HepG2 (cell line): ENCODE measurements around the gene FBXO24. TPM values are rescaled to one million over a fixed set of nuclear protein-coding genes. Genes with fewer than 3 reads are reported as not detected.

Experiments used
- BORCS8-MEF2B ChIP-seq: sonication (generic); formaldehyde crosslinking; IDR thresholded peaks from 2 replicates; pipeline ENCODE4 v1.8.0; 2022; ENCODE audit warnings: mild to moderate bottlenecking, missing genetic modification reagents
- DNMT3B ChIP-seq: conservative IDR thresholded peaks from 2 replicates; pipeline ENCODE4 v1.6.1; 2016; ENCODE audit warnings: missing biosample characterization, control low read depth
- HDAC1 ChIP-seq: sonication (generic); formaldehyde crosslinking; IDR thresholded peaks from 2 replicates; pipeline ENCODE4 v1.5.1; 2020; ENCODE audit warnings: mild to moderate bottlenecking, missing genetic modification reagents
- KDM5A ChIP-seq: fragments of 200-600 bp; sonication (generic); IDR thresholded peaks from 2 replicates; pipeline ENCODE4 v1.7.0; 2018; ENCODE audit warnings: antibody characterized with exemption, mild to moderate bottlenecking, low read length, borderline replicate concordance
- RARA ChIP-seq: IDR thresholded peaks from 2 replicates; pipeline ENCODE4 v1.6.1; 2016; ENCODE audit warnings: missing genetic modification reagents, missing compliant biosample characterization
- SP2 ChIP-seq: sonication (generic); formaldehyde crosslinking; IDR thresholded peaks from 2 replicates; pipeline ENCODE4 v1.5.1; 2020; ENCODE audit warnings: mild to moderate bottlenecking, missing genetic modification reagents
- TEAD2 ChIP-seq: sonication (generic); formaldehyde crosslinking; IDR thresholded peaks from 2 replicates; pipeline ENCODE4 v1.9.0; 2021; ENCODE audit warnings: missing genetic modification reagents
- ZNF441 ChIP-seq: sonication (generic); formaldehyde crosslinking; IDR thresholded peaks from 2 replicates; pipeline ENCODE4 v1.7.0; 2021; ENCODE audit warnings: missing genetic modification reagents, borderline replicate concordance
- ZNF598 ChIP-seq: sonication (generic); formaldehyde crosslinking; IDR thresholded peaks from 2 replicates; pipeline ENCODE4 v1.5.1; 2020; ENCODE audit warnings: mild to moderate bottlenecking, missing genetic modification reagents, borderline replicate concordance
- ZNF761 ChIP-seq: sonication (generic); formaldehyde crosslinking; conservative IDR thresholded peaks from 2 replicates; pipeline ENCODE4 v1.4.0; 2020; ENCODE audit warnings: mild to moderate bottlenecking, missing genetic modification reagents
- ZNF777 ChIP-seq: sonication (generic); formaldehyde crosslinking; IDR thresholded peaks from 2 replicates; pipeline ENCODE4 v1.4.0; 2020; ENCODE audit warnings: missing genetic modification reagents
- polyA plus RNA-seq, 8 experiments: library from polyadenylated mRNA; depleted of rRNA in 3 of 8; stranded (reverse) in 7 of 8; unstranded in 1 of 8; fragments of >200 nt; fragmentation: Illumina TruSeq in 4 of 8; extraction: Trizol in 4 of 8; gene quantifications; 2 replicates each; pipeline versions ENCODE4 v1.2.1 to v1.2.3, GENCODE V29; 2011 to 2016; ENCODE audit warnings: low read depth in 4 of 8, missing spikeins in 1 of 8, mixed read lengths in 1 of 8; ENCODE audit not compliant: insufficient read depth in 1 of 8
- total RNA-seq, 5 experiments: library from RNA; depleted of rRNA; stranded (reverse); fragments of >200 nt; fragmentation: Illumina TruSeq; extraction: Trizol; gene quantifications; 2 replicates each; pipeline ENCODE4 v1.2.3, GENCODE V29; 2016; ENCODE audit warnings: low read depth in 1 of 5
- TF ChIP-seq, protein P1 (sequence below): fragments of 450-650 bp; IDR thresholded peaks from 2 replicates; pipeline ENCODE4 v1.6.1; 2016
- TF ChIP-seq, protein P2 (sequence below): sonication (generic); formaldehyde crosslinking; IDR thresholded peaks from 2 replicates; pipeline ENCODE4 v1.4.0; 2020; ENCODE audit warnings: mild to moderate bottlenecking, missing genetic modification reagents
- TF ChIP-seq, protein P3 (sequence below), 2 experiments: fragments of 450-650 bp in 1 of 2; sonication (generic) in 1 of 2; formaldehyde crosslinking; IDR thresholded peaks; 2 replicates each; pipeline versions ENCODE4 v1.5.0 to v1.8.0; 2020 to 2022; ENCODE audit warnings: mild to moderate bottlenecking in 1 of 2, missing genetic modification reagents in 1 of 2
- TF ChIP-seq, protein P4 (sequence below): sonication (generic); formaldehyde crosslinking; IDR thresholded peaks from 2 replicates; pipeline ENCODE4 v1.5.1; 2020; ENCODE audit warnings: missing genetic modification reagents, mild to moderate bottlenecking, borderline replicate concordance
- TF ChIP-seq, protein P5 (sequence below): sonication (generic); formaldehyde crosslinking; IDR thresholded peaks from 2 replicates; pipeline ENCODE4 v1.8.1; 2023; ENCODE audit warnings: missing genetic modification reagents, inconsistent platforms, borderline replicate concordance
- TF ChIP-seq, protein P6 (sequence below): sonication (generic); formaldehyde crosslinking; IDR thresholded peaks from 2 replicates; pipeline ENCODE4 v1.4.0; 2020; ENCODE audit warnings: mild to moderate bottlenecking, low read depth, missing genetic modification reagents
- TF ChIP-seq, protein P7 (sequence below): sonication (generic); formaldehyde crosslinking; IDR thresholded peaks from 2 replicates; pipeline ENCODE4 v1.5.0; 2020; ENCODE audit warnings: missing genetic modification reagents
- TF ChIP-seq, protein P8 (sequence below): sonication (generic); formaldehyde crosslinking; conservative IDR thresholded peaks from 2 replicates; pipeline ENCODE4 v1.8.0; 2022; ENCODE audit warnings: low read depth, missing genetic modification reagents

The FBXO24 gene
- total and polyA plus RNA-seq, 2 of the 13 experiments (the other 11 are each of a cell fraction or from before 2014, with no cell fraction given): 0.20 to 0.55 TPM

DNA sequence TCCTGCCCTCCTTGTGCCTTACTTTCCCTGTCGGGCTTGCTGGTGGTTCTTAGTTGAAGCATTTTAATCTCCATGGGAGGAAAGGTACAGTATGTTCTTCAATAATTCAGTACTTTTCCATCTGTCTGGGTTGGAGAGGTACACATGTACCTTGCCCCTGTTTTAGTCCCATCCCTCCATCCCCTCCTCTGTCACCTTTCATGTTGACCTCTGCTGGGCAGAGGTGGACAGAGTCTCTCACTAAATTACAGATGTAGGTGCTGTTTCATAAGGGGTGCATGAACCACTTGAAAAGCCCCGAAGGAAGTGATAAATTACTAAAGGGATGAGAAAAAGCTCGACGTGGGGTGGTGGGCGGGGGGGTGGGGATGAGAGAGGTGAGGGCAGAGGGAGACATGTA, 41.7 kb upstream of the FBXO24 start (continued):
- TF ChIP-seq, protein P1, sequence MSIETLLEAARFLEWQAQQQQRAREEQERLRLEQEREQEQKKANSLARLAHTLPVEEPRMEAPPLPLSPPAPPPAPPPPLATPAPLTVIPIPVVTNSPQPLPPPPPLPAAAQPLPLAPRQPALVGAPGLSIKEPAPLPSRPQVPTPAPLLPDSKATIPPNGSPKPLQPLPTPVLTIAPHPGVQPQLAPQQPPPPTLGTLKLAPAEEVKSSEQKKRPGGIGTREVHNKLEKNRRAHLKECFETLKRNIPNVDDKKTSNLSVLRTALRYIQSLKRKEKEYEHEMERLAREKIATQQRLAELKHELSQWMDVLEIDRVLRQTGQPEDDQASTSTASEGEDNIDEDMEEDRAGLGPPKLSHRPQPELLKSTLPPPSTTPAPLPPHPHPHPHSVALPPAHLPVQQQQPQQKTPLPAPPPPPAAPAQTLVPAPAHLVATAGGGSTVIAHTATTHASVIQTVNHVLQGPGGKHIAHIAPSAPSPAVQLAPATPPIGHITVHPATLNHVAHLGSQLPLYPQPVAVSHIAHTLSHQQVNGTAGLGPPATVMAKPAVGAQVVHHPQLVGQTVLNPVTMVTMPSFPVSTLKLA: no peak
- TF ChIP-seq DNMT3B (CRISPR knock-in tag) (no peak), SP2 (no peak), KDM5A (no peak), HDAC1 (no peak), ZNF761 (CRISPR knock-in tag) (no peak), RARA (CRISPR knock-in tag) (peak; percentile 84), ZNF777 (CRISPR knock-in tag) (no peak), ZNF598 (CRISPR knock-in tag) (no peak), BORCS8-MEF2B (no peak), TEAD2 (no peak), ZNF441 (CRISPR knock-in tag) (no peak)
- TF ChIP-seq, protein P2, sequence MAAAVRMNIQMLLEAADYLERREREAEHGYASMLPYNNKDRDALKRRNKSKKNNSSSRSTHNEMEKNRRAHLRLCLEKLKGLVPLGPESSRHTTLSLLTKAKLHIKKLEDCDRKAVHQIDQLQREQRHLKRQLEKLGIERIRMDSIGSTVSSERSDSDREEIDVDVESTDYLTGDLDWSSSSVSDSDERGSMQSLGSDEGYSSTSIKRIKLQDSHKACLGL (CRISPR knock-in tag): no peak
- TF ChIP-seq, protein P3, sequence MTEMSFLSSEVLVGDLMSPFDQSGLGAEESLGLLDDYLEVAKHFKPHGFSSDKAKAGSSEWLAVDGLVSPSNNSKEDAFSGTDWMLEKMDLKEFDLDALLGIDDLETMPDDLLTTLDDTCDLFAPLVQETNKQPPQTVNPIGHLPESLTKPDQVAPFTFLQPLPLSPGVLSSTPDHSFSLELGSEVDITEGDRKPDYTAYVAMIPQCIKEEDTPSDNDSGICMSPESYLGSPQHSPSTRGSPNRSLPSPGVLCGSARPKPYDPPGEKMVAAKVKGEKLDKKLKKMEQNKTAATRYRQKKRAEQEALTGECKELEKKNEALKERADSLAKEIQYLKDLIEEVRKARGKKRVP (CRISPR knock-in tag; IDR thresholded peaks at IDR 0.05): no peak
- TF ChIP-seq, protein P4, sequence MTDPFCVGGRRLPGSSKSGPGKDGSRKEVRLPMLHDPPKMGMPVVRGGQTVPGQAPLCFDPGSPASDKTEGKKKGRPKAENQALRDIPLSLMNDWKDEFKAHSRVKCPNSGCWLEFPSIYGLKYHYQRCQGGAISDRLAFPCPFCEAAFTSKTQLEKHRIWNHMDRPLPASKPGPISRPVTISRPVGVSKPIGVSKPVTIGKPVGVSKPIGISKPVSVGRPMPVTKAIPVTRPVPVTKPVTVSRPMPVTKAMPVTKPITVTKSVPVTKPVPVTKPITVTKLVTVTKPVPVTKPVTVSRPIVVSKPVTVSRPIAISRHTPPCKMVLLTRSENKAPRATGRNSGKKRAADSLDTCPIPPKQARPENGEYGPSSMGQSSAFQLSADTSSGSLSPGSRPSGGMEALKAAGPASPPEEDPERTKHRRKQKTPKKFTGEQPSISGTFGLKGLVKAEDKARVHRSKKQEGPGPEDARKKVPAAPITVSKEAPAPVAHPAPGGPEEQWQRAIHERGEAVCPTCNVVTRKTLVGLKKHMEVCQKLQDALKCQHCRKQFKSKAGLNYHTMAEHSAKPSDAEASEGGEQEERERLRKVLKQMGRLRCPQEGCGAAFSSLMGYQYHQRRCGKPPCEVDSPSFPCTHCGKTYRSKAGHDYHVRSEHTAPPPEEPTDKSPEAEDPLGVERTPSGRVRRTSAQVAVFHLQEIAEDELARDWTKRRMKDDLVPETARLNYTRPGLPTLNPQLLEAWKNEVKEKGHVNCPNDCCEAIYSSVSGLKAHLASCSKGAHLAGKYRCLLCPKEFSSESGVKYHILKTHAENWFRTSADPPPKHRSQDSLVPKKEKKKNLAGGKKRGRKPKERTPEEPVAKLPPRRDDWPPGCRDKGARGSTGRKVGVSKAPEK (CRISPR knock-in tag): no peak
- TF ChIP-seq, protein P5, sequence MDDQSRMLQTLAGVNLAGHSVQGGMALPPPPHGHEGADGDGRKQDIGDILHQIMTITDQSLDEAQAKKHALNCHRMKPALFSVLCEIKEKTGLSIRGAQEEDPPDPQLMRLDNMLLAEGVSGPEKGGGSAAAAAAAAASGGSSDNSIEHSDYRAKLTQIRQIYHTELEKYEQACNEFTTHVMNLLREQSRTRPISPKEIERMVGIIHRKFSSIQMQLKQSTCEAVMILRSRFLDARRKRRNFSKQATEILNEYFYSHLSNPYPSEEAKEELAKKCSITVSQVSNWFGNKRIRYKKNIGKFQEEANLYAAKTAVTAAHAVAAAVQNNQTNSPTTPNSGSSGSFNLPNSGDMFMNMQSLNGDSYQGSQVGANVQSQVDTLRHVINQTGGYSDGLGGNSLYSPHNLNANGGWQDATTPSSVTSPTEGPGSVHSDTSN (CRISPR knock-in tag): no peak
- TF ChIP-seq, protein P6, sequence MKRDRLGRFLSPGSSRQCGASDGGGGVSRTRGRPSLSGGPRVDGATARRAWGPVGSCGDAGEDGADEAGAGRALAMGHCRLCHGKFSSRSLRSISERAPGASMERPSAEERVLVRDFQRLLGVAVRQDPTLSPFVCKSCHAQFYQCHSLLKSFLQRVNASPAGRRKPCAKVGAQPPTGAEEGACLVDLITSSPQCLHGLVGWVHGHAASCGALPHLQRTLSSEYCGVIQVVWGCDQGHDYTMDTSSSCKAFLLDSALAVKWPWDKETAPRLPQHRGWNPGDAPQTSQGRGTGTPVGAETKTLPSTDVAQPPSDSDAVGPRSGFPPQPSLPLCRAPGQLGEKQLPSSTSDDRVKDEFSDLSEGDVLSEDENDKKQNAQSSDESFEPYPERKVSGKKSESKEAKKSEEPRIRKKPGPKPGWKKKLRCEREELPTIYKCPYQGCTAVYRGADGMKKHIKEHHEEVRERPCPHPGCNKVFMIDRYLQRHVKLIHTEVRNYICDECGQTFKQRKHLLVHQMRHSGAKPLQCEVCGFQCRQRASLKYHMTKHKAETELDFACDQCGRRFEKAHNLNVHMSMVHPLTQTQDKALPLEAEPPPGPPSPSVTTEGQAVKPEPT (CRISPR knock-in tag): no peak
- TF ChIP-seq, protein P7, sequence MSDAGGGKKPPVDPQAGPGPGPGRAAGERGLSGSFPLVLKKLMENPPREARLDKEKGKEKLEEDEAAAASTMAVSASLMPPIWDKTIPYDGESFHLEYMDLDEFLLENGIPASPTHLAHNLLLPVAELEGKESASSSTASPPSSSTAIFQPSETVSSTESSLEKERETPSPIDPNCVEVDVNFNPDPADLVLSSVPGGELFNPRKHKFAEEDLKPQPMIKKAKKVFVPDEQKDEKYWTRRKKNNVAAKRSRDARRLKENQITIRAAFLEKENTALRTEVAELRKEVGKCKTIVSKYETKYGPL (CRISPR knock-in tag): no peak
- TF ChIP-seq, protein P8, sequence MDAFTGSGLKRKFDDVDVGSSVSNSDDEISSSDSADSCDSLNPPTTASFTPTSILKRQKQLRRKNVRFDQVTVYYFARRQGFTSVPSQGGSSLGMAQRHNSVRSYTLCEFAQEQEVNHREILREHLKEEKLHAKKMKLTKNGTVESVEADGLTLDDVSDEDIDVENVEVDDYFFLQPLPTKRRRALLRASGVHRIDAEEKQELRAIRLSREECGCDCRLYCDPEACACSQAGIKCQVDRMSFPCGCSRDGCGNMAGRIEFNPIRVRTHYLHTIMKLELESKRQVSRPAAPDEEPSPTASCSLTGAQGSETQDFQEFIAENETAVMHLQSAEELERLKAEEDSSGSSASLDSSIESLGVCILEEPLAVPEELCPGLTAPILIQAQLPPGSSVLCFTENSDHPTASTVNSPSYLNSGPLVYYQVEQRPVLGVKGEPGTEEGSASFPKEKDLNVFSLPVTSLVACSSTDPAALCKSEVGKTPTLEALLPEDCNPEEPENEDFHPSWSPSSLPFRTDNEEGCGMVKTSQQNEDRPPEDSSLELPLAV (CRISPR knock-in tag): no peak
